Ishikawa (cell line): ENCODE measurements around the gene FAM120C.

ENCODE experiments used
- CEBPB ChIP-seq: IDR thresholded peaks from 2 replicates; pipeline ENCODE4 v1.6.1; 2012
- CREB1 ChIP-seq: IDR thresholded peaks from 2 replicates; pipeline ENCODE4 v1.6.1; 2012; ENCODE audit warnings: low read depth
- EGR1 ChIP-seq: IDR thresholded peaks from 2 replicates; pipeline ENCODE4 v1.6.1; 2012
- EP300 ChIP-seq: IDR thresholded peaks from 2 replicates; pipeline ENCODE4 v1.6.1; 2012; ENCODE audit warnings: borderline replicate concordance
- NFIC ChIP-seq: IDR thresholded peaks from 2 replicates; pipeline ENCODE4 v1.6.1; 2012
- RAD21 ChIP-seq: IDR thresholded peaks from 2 replicates; pipeline ENCODE4 v1.6.1; 2012; ENCODE audit warnings: low read depth
- TCF12 ChIP-seq: IDR thresholded peaks from 2 replicates; pipeline ENCODE4 v1.6.1; 2012; ENCODE audit warnings: low read depth
- YY1 ChIP-seq: IDR thresholded peaks from 2 replicates; pipeline ENCODE4 v1.6.1; 2012; ENCODE audit warnings: low read depth
- ZBTB7A ChIP-seq: IDR thresholded peaks from 2 replicates; pipeline ENCODE4 v1.6.1; 2012; ENCODE audit warnings: low read depth
- TF ChIP-seq, protein P1 (sequence below): IDR thresholded peaks from 2 replicates; pipeline ENCODE4 v1.6.1; 2012
- TF ChIP-seq, protein P2 (sequence below): IDR thresholded peaks from 2 replicates; pipeline ENCODE4 v1.6.1; 2012; ENCODE audit warnings: low read depth, mild to moderate bottlenecking

DNA sequence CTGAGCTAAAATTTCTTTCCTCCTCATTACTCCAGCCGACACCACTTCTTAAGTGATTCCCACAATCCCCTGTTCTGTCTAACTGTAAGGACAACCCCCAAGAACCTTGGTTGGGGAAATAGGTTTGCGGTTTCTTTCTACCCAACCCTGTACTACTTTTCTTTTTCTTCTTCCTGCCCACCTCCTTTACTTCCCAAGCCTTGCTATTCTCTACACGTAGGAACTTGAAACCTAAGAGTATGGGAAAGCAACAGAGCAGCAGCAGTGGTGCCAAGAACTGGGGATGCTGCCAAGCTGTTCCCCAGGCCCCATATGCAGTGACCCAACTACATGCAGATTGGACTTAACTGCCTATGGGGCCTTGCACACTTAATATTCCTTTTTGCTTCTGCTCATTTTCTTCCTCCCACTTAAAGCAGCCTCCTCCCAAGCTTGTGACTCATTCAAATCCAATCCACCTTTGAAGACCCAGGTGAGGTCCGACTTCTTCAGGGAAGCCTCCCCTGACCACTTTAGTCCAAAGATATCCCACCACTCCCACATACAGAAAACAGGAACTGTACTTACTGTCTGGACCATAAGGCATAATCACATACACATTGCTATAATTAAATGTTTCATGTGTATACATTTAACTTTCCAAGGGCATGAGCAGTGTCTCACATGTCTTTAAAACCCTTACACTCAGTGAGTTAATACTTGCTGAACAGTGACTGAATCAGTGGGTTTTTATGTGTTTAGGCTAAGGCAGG, 1.7 kb downstream of the FAM120C start:
- no peak for TF ChIP-seq ZBTB7A
- no peak for TF ChIP-seq NFIC
- TF ChIP-seq, protein P1, sequence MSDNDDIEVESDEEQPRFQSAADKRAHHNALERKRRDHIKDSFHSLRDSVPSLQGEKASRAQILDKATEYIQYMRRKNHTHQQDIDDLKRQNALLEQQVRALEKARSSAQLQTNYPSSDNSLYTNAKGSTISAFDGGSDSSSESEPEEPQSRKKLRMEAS, result no peak
- TF ChIP-seq EGR1, result no peak
- no peak for TF ChIP-seq RAD21
- no peak for TF ChIP-seq CEBPB
- no peak for TF ChIP-seq YY1
- no peak for TF ChIP-seq EP300
- no peak for TF ChIP-seq CREB1
- TF ChIP-seq, protein P2, sequence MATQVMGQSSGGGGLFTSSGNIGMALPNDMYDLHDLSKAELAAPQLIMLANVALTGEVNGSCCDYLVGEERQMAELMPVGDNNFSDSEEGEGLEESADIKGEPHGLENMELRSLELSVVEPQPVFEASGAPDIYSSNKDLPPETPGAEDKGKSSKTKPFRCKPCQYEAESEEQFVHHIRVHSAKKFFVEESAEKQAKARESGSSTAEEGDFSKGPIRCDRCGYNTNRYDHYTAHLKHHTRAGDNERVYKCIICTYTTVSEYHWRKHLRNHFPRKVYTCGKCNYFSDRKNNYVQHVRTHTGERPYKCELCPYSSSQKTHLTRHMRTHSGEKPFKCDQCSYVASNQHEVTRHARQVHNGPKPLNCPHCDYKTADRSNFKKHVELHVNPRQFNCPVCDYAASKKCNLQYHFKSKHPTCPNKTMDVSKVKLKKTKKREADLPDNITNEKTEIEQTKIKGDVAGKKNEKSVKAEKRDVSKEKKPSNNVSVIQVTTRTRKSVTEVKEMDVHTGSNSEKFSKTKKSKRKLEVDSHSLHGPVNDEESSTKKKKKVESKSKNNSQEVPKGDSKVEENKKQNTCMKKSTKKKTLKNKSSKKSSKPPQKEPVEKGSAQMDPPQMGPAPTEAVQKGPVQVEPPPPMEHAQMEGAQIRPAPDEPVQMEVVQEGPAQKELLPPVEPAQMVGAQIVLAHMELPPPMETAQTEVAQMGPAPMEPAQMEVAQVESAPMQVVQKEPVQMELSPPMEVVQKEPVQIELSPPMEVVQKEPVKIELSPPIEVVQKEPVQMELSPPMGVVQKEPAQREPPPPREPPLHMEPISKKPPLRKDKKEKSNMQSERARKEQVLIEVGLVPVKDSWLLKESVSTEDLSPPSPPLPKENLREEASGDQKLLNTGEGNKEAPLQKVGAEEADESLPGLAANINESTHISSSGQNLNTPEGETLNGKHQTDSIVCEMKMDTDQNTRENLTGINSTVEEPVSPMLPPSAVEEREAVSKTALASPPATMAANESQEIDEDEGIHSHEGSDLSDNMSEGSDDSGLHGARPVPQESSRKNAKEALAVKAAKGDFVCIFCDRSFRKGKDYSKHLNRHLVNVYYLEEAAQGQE, result no peak
- TF ChIP-seq TCF12, result no peak
